ENCODE results near the gene ZNF862. TPM values are rescaled to one million over a fixed set of nuclear protein-coding genes. Genes with fewer than 3 reads are reported as not detected.
A peak's percentile ranks its signal among the peaks of the same experiment; 100 is the strongest.

Gene ZNF862
- total RNA-seq, 1 donor from 2014 or later = 12.2 TPM

DNA sequence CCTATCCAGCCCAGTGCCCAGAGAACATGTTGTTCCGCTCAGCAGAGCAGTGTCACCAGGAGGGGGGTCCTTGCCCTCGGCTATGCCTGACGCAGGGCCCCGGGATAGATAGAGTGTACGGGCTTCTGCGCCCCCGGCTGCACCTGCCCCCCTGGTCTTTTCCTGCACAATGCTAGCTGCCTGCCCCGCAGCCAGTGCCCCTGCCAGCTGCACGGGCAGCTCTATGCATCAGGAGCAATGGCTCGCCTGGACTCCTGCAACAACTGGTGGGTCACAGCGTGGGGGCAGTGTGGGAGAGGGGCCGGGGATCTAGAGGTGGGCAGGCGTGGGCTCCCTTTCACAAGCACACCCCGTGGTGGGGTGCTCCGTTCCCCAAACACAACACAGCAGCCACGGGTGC lies 31.4 kb upstream of the ZNF862 start:
- ATAC-seq (ENCODE audit: poor library complexity) (no peak), DNase-seq (no peak)
- intact Hi-C loops (cut with DNase I) = no loop called here

DNA sequence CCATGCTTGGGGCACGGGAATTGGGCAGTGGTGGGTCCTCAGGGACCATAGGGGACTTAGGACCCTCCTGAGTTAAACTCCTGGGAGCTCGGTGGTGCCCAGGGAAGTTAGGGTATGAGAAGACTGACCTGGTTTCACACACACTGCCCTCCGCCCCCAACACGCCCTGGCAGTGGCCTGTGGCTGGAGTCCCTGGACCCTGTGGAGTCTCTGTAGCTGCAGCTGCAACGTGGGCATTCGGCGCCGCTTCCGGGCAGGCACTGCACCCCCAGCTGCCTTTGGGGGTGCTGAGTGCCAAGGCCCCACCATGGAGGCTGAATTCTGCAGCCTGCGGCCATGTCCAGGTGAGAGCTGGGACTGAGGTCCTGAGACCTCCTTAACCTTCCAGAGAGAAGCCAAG lies 29.9 kb upstream of the ZNF862 start:
- intact Hi-C loops (cut with DNase I) = no loop called here
- ATAC-seq (ENCODE audit: poor library complexity) = no peak
- DNase-seq = no peak

DNA sequence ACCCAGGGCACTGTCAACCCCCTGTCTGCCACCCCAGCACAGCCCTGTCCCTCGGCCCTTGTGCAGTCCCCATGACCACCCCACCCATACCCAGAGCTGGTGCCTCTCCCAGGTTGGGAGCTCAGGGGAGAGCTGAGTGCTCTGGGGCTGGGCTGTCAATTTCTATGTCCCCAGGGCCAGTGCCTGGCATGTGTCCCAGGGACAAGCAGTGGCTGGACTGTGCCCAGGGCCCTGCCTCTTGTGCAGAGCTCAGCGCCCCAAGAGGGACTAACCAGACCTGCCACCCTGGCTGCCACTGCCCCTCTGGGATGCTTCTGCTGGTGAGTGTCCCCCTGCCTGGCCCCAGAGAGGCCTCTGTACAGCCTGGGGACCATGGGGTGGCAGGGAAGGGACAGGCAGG lies 29.0 kb upstream of the ZNF862 start:
- peak; percentile 77 for DNase-seq
- ATAC-seq (ENCODE audit: poor library complexity) = peak; percentile 87
- intact Hi-C loops (cut with DNase I) = no loop called here

DNA sequence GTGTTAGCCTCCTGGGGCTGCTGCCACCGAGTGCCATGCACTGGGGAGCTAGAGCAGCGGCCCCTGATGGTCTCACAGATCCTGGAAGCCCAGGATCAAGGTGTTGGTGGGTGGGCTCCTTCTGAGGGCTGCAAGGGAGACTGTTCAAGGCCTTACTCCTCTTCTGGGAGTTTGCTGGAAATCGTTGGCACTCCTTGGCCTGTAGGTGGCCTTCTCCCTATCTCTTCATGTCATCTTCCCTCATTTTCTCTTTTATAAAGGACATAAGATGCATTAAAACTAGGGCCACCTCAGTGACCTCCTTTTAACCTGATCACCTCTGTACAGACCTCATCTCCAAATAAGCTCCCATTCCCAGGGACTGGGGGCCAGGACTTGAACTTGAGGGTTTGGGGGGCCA lies 27.0 kb upstream of the ZNF862 start:
- no peak for DNase-seq
- intact Hi-C loops (cut with DNase I) = no loop called here
- ATAC-seq (ENCODE audit: poor library complexity) = no peak

DNA sequence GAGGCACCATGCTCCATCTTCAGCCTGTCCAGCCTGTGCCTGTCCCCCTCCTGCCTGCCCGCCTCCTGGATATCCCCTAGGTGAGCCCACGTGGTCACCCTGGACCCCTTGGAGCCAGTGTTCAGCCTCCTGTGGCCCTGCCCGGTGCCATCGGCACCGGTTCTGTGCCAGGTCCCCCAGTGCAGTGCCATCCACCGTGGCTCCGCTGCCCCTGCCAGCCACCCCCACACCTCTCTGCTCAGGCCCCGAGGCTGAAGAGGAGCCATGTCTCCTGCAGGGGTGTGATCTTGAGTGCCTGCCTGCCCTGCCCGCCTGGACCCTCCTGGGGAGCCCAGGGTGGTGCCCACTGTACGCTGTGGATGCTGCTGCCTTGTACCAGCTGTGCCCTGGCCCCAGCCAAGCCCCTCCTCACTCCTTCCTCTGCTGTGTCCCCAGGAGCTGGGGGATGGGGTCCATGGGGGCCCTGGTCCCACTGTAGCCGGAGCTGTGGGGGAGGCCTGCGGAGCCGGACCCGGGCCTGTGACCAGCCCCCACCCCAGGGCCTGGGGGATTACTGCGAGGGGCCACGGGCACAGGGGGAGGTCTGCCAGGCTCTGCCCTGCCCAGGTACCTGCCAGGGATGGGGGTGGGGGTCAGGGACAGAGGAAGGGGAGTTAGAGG lies 26.2 kb upstream of the ZNF862 start:
- no peak for ATAC-seq (ENCODE audit: poor library complexity)
- DNase-seq = no peak
- intact Hi-C loops (cut with DNase I) = no loop called here

DNA sequence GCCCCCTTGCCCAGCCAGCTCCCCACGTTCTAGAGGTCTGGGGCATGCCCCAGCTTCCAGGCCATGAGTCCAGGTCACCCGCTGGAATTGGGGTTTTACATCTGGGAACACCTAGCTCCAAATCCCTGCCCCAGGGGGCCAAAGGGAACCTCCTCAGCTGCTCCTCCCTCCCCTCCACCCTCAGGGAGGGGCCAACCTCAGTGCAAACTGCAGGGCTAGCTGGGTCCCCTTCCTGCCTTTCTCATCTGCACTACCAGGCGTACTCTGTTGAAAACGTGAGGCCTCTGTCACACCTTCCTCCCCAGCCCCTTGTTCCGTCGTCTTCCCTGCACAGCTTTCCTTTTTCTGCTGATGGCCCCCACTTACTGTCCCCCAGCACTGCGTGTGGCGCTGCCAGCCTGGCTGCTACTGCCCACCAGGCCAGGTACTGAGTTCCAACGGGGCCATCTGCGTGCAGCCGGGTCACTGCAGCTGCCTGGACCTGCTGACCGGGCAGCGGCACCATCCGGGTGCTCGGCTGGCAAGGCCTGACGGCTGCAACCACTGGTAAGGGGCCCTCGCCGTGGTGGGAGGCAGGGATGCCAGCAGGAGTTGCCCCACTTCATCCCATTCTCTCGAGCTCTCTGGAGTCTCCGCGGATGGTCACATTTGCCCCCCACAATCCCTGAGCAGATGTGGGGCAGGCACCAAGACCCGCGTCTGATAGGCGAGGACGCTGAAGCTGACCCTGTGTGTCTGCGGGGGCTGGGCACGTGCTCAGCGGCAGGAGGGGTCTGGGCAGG lies 24.7 kb upstream of the ZNF862 start:
- DNase-seq = no peak
- intact Hi-C loops (cut with DNase I) = no loop called here
- ATAC-seq (ENCODE audit: poor library complexity) = no peak

DNA sequence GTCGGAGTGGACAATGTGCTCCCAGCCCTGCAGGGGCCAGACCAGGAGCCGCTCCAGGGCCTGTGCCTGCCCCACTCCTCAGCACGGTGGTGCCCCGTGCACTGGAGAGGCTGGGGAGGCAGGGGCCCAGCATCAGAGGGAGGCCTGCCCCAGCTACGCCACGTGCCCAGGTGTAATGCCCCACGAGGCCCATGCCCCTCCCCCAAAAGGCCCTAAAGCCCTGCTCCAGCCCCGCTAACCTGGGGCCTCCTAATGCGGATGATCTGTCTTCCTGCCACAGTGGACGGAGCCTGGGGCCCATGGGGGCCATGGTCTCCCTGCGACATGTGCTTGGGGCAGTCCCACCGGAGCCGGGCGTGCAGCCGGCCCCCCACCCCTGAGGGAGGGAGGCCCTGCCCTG lies 23.7 kb upstream of the ZNF862 start:
- ATAC-seq (ENCODE audit: poor library complexity) (no peak), DNase-seq (no peak)
- intact Hi-C loops (cut with DNase I) = no loop called here

DNA sequence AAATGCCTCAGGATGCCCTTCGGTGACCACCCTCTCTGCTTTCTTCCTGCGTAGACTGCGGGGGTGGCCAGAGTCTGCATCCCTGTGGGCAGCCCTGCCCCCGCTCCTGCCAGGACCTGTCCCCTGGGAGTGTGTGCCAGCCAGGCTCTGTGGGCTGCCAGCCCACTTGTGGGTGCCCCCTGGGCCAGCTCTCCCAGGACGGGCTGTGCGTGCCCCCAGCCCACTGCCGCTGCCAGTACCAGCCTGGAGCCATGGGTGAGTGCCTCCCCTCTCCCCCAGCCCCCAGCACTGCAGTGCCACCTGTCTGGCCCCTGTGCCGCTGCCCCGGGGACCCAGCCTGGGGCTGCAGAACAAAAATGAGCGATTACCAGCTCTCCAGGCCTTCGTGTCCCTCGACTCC lies 23.1 kb upstream of the ZNF862 start:
- ATAC-seq (ENCODE audit: poor library complexity) = no peak
- intact Hi-C loops (cut with DNase I) = no loop called here
- no peak for DNase-seq

DNA sequence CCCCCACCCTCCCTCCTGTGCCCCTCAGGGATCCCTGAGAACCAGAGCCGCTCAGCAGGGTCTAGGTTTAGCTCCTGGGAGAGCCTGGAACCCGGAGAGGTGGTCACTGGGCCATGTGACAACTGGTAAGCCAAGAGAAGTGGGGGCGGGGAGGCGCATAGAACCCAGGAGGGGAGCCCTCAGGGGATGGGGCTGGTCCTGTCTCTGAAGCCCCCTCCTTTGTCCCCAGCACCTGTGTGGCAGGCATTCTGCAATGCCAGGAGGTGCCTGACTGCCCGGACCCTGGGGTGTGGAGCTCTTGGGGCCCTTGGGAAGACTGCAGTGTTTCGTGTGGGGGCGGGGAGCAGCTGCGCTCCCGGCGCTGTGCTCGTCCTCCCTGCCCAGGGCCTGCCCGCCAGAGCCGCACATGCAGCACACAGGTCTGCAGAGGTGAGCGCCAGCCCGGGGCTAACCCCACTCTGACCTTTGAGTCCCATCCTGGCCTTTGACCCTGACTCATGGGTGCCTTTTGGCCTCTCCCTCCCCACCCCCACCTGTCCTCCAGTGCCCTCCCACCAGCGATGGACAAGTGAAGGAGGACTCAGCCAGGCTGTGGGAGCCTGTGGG lies 22.4 kb upstream of the ZNF862 start:
- DNase-seq (no peak), ATAC-seq (ENCODE audit: poor library complexity) (no peak)
- intact Hi-C loops (cut with DNase I) = no loop called here

DNA sequence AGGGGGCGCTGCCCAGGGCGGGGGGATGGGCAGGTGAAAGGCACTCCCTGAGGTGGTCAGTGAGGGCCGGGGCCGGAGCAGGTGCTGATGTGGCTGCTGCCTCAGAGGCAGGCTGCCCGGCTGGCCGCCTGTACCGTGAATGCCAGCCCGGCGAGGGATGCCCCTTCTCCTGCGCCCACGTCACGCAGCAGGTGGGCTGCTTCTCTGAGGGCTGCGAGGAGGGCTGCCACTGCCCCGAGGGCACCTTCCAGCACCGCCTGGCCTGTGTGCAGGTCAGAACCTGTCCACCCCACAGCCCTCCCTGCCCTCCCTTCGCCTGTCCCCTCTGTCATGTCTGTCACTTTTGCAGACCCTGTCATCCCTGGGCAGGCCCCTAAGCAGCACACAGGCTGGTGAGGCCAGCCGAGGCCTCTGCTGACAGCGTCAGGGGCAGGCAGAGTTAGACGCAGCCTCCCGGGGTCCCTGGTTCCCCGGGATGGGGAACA lies 21.9 kb upstream of the ZNF862 start:
- ATAC-seq (ENCODE audit: poor library complexity) = no peak
- DNase-seq = no peak
- intact Hi-C loops (cut with DNase I) = no loop called here

DNA sequence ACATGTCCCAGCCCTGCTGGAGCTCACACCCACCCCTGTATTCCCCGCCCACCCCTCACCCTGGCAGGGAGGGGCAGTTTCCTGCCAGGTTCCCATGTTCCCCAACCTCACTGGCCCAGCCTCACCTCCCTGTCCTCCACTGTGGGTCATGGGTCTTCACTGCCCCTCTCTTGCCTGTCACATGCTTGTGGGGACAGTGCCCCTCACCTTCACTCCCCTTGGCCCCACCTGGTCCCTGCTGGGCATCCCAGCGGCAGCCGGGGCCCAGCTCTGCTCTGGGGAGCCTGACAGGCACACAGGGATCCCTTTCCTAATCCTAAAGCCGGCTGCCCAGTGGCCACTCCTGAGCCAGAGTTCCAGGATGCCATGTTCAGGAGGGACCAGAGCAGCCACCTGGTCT lies 21.4 kb upstream of the ZNF862 start:
- ATAC-seq (ENCODE audit: poor library complexity) (no peak), DNase-seq (no peak)
- intact Hi-C loops (cut with DNase I) = no loop called here

DNA sequence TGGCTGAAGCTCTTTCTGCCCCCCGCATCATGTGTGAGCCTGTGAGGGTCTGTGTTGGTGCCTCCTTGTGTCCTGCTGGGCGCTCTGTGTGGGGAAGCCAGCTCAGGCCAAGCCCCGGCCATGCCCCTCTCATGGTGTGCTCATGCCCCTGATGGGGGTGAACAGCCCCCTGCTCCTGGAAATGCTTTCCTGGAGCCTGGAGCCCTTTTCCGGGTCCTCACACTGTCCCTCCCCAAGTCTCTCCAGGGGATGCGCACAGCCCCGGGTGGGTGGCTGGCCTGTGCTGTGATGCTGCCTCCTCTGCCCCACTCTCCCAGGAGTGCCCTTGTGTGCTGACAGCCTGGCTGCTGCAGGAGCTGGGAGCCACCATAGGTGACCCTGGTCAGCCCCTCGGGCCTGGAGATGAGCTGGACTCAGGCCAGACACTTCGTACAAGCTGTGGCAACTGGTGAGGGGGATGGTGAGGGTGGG lies 20.8 kb upstream of the ZNF862 start:
- intact Hi-C loops (cut with DNase I) = no loop called here
- ATAC-seq (ENCODE audit: poor library complexity) (no peak), DNase-seq (peak; percentile 17)

DNA sequence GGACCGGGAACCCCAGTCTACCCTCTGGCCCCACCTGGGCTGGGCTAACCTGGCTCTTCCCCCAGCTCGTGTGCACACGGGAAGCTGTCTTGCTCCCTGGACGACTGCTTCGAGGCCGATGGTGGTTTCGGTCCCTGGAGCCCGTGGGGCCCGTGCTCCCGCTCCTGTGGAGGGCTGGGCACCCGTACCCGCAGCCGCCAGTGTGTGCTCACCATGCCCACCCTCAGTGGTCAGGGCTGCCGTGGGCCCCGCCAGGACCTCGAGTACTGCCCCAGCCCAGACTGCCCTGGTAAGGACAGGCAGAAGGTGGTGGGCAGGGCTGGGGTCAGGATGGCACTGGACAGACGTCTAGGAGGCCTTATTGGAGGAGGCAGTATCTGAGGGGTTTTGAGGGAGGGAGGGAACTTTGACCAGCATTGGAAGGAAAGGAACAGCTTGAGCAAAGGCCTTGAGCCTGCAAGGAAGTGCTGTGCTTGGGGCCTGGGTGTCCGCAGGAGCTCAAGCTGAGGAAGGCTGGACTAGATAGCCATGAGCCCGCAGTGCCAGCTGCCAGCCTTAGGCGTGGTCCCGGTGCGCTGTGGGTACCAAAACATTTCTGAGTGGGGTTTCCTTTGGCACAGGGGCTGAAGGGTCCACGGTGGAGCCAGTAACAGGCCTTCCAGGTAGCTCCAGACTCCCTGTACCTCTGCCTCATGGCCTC lies 20.2 kb upstream of the ZNF862 start:
- DNase-seq = peak; percentile 25
- intact Hi-C loops (cut with DNase I) = no loop called here

DNA sequence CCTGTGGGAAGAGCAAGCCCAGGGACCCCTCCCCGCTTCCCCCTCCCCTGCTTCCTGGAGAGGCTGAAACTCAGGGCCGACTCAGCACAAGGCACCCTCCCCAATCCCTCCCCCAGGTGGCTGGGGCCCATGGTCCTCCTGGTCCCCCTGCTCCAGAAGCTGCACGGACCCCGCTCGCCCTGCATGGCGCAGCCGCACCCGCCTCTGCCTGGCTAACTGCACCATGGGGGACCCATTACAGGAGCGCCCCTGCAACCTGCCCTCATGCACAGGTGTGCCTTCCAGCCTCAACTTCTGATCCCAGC lies 19.7 kb upstream of the ZNF862 start:
- DNase-seq = peak; percentile 27
- ATAC-seq (ENCODE audit: poor library complexity) = no peak
- intact Hi-C loops (cut with DNase I) = no loop called here

More for the DNA sequence above, 20.2 kb upstream of the ZNF862 start:
- no peak for ATAC-seq (ENCODE audit: poor library complexity)

DNA sequence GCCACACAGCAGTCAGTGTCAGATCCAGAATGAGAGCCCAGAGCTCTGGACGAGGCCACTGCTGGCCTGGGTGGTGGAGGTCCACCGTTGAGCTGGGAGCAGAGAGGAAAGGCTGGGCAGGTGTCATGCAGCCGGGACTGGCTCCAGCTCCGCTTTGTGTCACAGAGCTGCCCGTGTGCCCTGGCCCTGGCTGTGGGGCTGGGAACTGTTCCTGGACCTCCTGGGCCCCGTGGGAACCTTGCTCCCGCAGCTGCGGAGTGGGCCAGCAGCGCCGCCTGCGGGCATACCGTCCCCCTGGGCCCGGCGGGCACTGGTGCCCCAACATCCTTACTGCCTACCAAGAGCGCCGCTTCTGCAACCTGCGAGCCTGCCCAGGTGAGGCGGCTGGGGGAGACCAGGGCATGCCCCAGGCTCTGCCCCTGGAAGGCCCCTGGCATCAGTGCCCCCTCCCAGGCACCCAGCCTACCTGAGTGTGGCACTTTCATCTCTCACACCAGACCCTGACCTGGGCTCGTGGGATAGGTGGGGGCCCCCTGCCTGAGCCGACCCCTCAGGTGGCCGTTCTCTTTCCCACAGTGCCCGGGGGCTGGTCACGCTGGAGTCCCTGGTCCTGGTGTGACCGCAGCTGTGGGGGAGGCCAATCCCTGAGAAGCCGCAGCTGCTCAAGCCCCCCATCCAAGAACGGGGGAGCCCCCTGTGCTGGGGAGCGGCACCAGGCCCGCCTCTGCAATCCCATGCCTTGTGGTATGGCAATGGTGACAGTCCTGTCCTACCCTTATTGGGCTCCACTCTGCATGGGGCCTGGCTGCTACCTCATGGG lies 18.8 kb upstream of the ZNF862 start:
- no peak for ATAC-seq (ENCODE audit: poor library complexity)
- intact Hi-C loops (cut with DNase I) = no loop called here
- peak; percentile 27 for DNase-seq

DNA sequence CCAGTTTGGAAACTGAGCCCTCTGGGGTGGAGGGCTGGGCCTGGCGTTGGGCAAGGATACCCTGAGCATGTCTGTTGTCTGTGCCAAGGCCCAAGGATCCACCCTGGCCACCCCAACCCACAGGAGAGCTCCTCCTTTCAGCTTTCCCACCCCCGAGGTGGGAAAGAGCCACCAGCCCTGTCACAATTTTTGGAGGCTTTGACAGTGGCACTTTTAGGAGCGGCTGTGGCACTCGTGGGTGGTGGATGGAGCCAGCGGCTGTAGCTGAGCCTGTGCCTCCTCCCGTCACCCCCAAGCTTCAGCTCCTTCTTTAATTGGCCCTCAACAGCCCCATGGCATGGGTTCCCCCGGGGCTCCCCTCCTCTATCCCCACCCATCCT lies 18.2 kb upstream of the ZNF862 start:
- no peak for ATAC-seq (ENCODE audit: poor library complexity)
- DNase-seq = no peak
- intact Hi-C loops (cut with DNase I) = no loop called here

DNA sequence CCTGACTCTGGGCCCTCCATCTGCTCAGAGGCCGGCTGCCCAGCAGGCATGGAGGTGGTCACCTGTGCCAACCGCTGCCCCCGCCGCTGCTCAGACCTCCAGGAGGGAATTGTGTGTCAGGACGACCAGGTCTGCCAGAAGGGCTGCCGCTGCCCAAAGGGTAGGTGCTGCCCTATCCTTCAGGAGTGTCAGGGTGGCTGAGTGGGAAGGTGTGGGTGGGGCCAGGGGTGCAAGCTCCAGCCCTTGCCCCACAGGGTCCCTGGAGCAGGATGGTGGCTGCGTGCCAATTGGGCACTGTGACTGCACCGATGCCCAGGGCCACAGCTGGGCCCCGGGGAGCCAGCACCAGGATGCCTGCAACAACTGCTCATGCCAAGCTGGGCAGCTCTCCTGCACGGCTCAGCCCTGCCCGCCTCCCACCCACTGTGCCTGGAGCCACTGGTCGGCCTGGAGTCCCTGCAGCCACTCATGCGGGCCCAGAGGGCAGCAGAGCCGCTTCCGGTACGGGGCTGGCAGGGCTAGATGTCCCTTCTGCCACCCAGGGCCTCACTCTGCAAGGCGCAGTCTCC lies 17.5 kb upstream of the ZNF862 start:
- intact Hi-C loops (cut with DNase I) = no loop called here
- DNase-seq = peak; percentile 37
- no peak for ATAC-seq (ENCODE audit: poor library complexity)
